ENCODE measurements around the gene MFN1.
"Not testable (repeated sequence)": the region's sequence is repeated elsewhere in the genome, so short reads cannot be mapped to it uniquely, and the experiment has no call there.

MFN1 gene
- total RNA-seq = 56.9 to 71.2 (median 71.2) reads per million in 3 experiments

GRCh38 chr3:179347345-179348194, at the start of gene MFN1:
Gene MFN1 (plus strand): TSS chr3:179347709. CDS start chr3:179348852, 1,143 bp downstream.
- peak; percentile 88 for DNase-seq

GRCh38 chr3:179297971-179298725, 49.4 kb upstream of the MFN1 start:
- DNase-seq = no peak

GRCh38 chr3:179299316-179299715, 48.2 kb upstream of the MFN1 start:
- no peak for DNase-seq

- DNase-seq = no peak
These were observed 47.4 kb upstream of the MFN1 start for GRCh38 chr3:179299999-179300613.

DNA sequence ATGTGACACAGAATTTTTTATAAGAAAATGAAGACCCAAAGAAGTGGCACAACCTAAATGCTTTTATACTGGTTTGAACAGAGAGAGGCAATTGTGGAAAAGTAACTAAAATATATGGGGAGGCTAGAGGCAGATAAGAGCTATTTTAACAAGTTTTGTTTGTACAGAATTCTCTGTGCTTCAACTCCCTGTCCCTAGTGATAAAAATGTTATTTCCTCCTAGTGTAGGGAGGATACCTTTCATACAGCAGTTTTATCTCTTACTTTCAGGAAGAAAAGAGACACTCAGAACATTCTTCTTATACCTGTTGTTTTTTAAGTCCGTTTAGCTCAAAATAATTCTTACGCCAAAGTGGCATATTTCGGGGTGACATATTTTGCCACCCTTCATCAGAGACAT, 45.9 kb upstream of the MFN1 start:
- no peak for DNase-seq

- no peak for DNase-seq
These were observed 45.4 kb upstream of the MFN1 start for GRCh38 chr3:179302111-179302510.

DNA sequence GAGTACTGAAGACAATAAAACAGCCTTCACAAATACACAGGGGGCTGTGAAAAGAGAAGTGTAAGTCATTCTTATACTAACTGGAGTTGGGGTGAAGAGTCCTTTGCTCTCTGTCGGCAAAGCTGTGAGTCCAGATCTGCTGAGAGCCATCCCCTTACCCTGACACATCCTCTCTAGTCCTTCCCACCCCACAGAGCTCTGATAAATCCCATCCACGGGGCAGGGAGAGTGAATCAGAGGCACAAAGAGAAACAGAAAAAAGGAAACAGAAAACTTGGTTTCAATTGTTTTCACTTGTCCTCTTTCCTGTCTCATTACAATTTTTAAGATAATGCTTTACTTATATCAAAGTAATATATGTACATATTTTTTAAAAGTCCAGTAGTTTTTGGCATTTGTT, 42.9 kb upstream of the MFN1 start:
- no peak for DNase-seq

- not testable (repeated sequence) for DNase-seq
These were observed 40.1 kb upstream of the MFN1 start for GRCh38 chr3:179307362-179307761.

GRCh38 chr3:179308001-179308400, 39.5 kb upstream of the MFN1 start:
- no peak for DNase-seq

DNA sequence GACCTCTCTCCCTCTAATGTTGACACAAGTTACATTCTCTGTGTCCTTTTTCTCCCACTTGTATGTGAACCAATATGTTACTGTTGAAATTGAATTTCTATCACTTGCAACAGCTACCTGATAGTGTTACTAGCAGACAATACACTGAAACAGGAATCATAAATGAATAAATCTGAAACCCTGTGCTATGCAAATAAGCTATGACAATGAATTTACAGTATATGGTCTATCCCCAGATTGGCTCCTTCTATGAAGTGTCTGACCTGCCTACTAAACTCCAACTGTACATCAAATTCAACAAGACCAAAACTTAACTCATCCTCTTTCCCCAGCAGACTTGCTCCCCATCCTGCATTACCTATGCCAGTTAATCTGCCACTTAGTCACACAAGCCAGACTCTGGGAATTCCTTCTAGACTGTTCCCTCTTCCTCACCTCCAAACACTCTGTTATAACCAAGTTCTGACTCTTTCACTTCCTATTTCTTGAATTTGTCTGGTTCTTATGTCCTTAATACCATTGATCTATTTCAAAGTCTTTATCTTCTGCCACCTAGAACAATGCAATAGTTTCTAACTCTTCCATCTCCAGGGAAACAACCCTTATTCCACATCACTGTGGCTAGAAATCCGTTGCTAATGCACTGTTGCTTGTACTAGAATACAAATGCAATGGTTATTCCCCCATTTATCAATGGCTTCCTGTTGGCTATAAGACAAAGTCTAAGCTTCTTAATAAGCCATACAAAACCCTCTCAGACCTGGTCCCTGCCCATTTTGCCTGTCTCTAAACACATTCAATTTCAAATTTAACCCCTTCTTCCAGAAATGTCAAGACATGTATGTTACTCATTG, 38.1 kb upstream of the MFN1 start:
- DNase-seq = no peak

DNA sequence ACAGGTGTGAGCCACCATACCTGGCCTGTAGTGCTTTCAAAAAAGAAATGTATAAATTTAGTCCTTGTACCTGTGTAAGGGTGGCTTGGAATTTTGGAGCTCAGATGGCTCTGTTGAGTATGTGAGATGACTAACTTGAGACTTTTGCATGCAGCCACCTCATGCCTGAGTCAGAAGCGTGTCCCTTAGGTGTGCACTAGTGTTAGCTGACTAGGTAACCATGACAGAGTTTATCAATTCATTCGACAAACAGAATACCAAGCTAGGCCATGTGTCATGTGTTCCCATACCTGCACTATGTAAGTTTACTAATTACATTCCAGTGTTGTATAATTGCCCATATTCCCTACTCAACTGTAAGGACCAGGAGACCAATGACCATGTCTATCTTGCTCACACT, 28.6 kb upstream of the MFN1 start:
- DNase-seq = no peak

DNA sequence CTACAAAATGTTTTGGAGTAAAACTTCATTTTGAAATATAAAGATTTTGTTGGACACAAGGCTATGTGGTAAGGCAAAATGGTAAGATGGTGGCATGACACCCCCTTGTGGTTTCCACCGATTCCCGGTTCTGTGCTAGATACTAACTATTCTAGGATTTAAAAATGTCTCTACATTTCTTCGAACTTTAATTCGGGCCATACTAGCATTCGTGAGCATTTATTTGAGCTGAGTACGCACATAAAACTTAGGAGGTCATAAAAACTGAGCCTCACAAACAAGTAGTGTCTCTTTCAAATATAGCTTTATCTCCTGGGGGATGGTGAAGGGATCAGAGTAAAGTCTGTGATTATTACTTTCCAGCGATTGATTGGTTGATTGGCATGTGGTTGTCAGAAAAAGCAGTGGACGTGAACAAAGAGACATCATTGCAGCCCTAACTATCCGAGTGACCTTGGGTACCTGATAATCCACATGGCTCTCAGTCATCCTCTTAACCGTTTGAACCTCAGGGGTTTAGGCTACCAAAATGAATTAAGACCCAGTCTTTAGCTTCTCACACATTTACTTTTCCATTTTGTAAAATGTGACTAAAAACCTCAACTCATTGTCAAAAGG, 25.7 kb upstream of the MFN1 start:
- no peak for DNase-seq

- peak; percentile 85 for DNase-seq
These were observed 25.0 kb upstream of the MFN1 start, which contains the start of gene ZNF639 for GRCh38 chr3:179322286-179323196. Gene ZNF639 (plus strand): TSS chr3:179323031. CDS start chr3:179328294, 5,263 bp downstream.

GRCh38 chr3:179323197-179324110, 24.1 kb upstream of the MFN1 start:
- DNase-seq = peak; percentile 55

DNA sequence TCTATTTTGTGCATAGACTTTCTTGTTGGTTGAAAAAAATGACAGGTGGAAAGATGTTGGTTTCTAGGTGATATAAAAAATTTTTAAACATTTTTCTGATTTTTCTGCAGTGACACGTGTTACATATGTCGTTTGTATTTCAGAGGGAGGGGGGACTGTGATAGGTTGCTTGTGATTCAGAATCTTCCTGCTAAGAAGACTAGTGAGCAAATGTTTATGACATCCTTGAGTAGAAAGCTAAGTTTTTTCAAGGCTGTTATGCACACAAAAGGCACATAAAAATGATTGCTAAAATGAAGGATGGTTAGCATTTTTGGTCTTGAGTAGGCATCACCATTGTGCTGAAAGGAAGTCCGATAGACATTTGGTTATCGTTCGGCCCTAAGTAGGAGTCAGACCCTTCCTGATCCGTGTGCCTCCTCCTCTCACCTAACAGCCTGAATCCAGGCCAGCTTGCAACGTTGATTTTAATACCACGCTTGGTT, 23.2 kb upstream of the MFN1 start:
- peak; percentile 32 for DNase-seq

DNA sequence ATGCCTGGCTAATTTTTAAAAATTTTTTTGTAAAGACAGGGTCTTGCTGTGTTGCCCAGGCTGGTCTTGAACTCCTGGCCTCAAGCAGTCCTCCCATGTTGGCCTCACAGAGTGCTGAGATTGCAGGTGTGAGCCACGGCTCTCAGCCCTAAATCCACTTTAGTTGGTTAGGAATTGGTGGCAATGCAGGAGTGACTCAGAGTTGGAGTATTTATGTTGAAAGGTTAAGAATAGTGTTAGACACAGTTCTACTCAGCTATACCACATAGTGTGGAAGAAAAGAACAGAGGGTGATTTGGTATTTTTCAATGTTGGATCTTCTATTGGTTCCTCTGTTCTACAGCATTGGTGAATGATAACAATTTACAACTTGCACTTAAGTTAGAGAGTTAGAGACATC, 17.1 kb upstream of the MFN1 start:
- DNase-seq = no peak

DNA sequence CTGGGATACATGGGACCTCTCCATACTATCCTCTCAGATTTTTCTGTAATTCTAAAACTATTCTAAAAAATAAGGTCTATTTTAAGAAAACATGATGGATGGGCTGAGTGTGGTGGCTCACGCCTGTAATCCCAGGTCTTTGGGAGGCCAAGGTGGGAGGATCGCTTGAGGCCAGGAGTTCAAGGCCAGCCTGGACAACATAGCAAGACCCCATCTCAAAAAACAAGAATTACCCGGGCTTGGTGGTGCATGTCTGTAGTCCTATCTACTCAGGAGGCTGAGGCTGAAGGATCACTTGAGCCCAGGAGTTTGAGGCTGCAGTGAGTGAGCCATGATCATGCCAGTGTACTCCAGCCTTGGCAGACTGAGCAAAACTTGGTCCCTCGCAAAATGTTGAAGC, 15.3 kb upstream of the MFN1 start:
- no peak for DNase-seq

DNA sequence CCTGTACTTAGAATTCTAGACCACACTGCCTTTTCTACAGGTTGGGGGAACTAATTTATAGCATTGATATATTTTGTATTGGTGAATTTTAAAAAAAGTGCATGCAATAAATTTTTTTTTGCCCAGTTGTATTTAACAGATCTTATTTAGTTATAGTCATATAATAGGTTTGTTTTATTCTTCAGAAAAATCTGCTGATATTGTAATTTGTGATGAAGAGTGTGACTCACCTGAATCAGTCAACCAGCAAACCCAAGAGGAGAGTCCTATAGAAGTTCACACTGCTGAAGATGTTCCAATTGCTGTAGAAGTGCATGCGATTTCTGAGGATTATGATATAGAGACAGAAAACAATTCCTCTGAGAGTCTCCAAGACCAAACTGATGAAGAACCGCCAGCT, 14.4 kb upstream of the MFN1 start:
- no peak for DNase-seq

DNA sequence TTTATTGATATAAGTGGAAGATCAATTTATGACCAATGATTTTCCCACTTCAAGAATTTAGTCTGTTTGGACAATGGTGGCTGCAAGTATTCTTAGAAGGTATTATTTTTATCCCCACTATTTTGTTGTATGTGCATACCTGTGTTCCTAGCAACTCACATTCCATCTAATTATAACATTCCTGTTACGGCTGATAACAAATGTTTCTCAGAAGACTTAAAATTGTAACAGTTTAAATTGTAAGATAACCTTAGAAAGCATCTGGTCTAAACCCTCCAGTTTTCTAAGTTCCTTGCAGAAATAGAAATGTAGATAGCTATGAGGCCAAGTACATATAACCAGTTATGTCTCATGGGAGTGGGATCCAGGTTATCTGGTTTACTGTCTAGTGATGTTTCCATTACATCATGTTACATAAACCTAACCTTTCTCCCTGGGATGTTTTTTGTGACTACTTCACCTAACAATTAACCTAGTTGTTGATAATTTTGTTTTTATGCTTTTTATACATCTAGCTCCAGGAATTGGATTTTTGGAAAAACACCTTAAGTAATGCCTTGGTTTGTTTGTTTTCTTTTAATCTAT, 11.1 kb upstream of the MFN1 start:
- no peak for DNase-seq

All from central memory CD4-positive, alpha-beta T cell (primary cell).